ENCODE measurements around the gene PRR13. TPM values are rescaled to one million over a fixed set of nuclear protein-coding genes. Genes with fewer than 3 reads are reported as not detected.
"Not testable (repeated sequence)": the region's sequence is repeated elsewhere in the genome, so short reads cannot be mapped to it uniquely, and the experiment has no call there.

PRR13 gene
- total and polyA plus RNA-seq, 2 of the 8 experiments (the other 6 are each of a cell fraction or from before 2014, with no cell fraction given): 82.9 to 185 TPM

DNA sequence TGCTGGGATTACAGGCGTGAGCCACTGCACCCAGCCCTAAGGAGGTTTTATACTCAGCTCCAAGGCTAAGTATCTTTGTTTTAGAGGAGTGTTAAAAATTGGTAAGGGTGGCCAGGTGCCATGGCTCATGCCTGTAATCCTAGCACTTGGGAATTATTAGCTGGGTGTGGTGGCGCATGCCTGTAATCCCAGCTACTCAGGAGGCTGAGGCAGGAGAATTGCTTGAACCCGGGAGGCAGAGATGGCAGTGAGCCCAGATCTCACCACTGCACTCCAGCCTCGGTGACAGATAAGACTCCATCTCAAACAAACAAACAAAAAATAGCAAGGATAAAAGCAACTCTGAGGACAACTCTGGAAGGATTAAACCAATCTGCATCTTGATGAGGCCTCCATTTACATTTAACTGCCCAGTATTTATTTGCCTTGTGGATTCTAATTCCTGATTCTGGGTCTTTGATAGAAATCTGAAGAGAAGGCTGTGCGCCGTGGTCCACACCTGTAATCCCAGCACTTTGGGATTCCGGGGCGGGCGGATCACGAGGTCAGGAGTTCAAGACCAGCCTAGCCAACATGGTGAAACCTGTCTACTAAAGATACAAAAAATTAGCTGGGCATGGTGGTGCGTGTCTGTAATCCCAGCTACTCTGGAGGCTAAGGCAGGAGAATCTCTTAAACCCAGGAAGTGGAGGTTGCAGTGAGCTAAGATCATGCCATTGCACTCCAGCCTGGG is 3.2 kb downstream of the PRR13 start:
- H2BK5ac ChIP-seq (ENCODE audit: low read depth, low read length); H3K23ac ChIP-seq (ENCODE audit: insufficient read length); H2AFZ ChIP-seq (ENCODE audit: low read length); H2BK120ac ChIP-seq (replicated peaks; ENCODE audit: low read depth, low read length); H3K79me2 ChIP-seq (ENCODE audit: control insufficient read depth in 1 of 2, insufficient read depth in 2 of 2, low read length in 2 of 2); FAIRE-seq; DNase-seq (ENCODE audit: low read depth in 1 of 2, low spot score in 2 of 2); H3K56ac ChIP-seq (replicated peaks; ENCODE audit: insufficient read length, low read depth, low read length); H3K27me3 ChIP-seq (replicated peaks in 1 of 4; ENCODE audit: control insufficient read depth in 3 of 4, extremely low read depth in 1 of 4, insufficient read depth in 3 of 4, low read length in 3 of 4); H2BK12ac ChIP-seq (ENCODE audit: low read depth, low read length); H3K4ac ChIP-seq (replicated peaks; ENCODE audit: insufficient read length, low read depth, low read length); H2BK20ac ChIP-seq (ENCODE audit: low read length); H3K14ac ChIP-seq (ENCODE audit: insufficient read length); H4K5ac ChIP-seq (ENCODE audit: insufficient read length, low read depth, low read length); H4K8ac ChIP-seq (ENCODE audit: extremely low read depth, insufficient read depth, low read length); H3K4me1 ChIP-seq (replicated peaks in 1 of 4; ENCODE audit: control insufficient read depth in 3 of 4, insufficient read depth in 4 of 4, low read length in 3 of 4); H3K9me3 ChIP-seq (ENCODE audit: insufficient read depth in 2 of 2, low read depth in 1 of 2, low read length in 1 of 2); H3K9ac ChIP-seq (replicated peaks in 1 of 4; ENCODE audit: extremely low read depth in 1 of 4, low read depth in 3 of 4, low read length in 3 of 4); H2BK15ac ChIP-seq (ENCODE audit: low read length); H4K20me1 ChIP-seq (replicated peaks in 1 of 2; ENCODE audit: control insufficient read depth in 1 of 2, insufficient read depth in 2 of 2, low read length in 2 of 2); H3K79me1 ChIP-seq (ENCODE audit: low read depth, low read length); H3K18ac ChIP-seq (ENCODE audit: extremely low read depth, low read length); H4K91ac ChIP-seq (replicated peaks; ENCODE audit: insufficient read length, low read length); H3K27ac ChIP-seq (ENCODE audit: low read depth, low read length); H3K23me2 ChIP-seq (ENCODE audit: low read depth, low read length); H2AK5ac ChIP-seq (ENCODE audit: low read depth, low read length); H3K4me3 ChIP-seq (ENCODE audit: extremely low read depth in 1 of 4, insufficient read depth in 2 of 4, low read depth in 3 of 4, low read length in 4 of 4): not testable (repeated sequence)
- peak overlapping the region in 1 of 2 experiments; percentile 90; a peak in 1 of 4 replicates for H3K4me2 ChIP-seq (ENCODE audit: insufficient read depth in 1 of 2, low read depth in 2 of 2, low read length in 2 of 2)
- whole genome bisulfite sequencing, 2 experiments (ENCODE audit: extremely low coverage in 1 of 2, insufficient coverage in 1 of 2, insufficient read length in 1 of 2, insufficient replicate concordance in 2 of 2, low coverage in 1 of 2, low lambda C conversion rate in 2 of 2, missing lambda C conversion rate in 1 of 2): 96% methylated on average over 11 of the region's 11 CpGs; no CpG with 5 or more reads in 1 of the 2 experiments
- CTCF ChIA-PET (ENCODE audit: partially characterized antibody): interaction anchor here (0.6 to 1.2 kb wide), 3 partner anchors 10 to 92 kb away, joined by 3 to 6 read pairs (median 3); no protein-coding TSS in a partner anchor
- H3K36me3 ChIP-seq (ENCODE audit: control insufficient read depth in 2 of 4, insufficient read depth in 4 of 4, low read length in 3 of 4): peaks cover 0 to 20% (median 12%) of the 10 kb centered on the region in 4 experiments; a peak in 4 of 8 replicates
- POLR2A ChIA-PET (ENCODE audit: partially characterized antibody): interaction anchor here (0.8 to 57.6 kb wide), 3 partner anchors 9 to 49 kb away, joined by 3 to 3397 read pairs (median 15); partner anchors contain the start of genes MAP3K12, NPFF and TARBP2
